ENCODE measurements around the gene SYNM. TPM values are rescaled to one million over a fixed set of nuclear protein-coding genes. Genes with fewer than 3 reads are reported as not detected.
"Not testable (repeated sequence)": the region's sequence is repeated elsewhere in the genome, so short reads cannot be mapped to it uniquely, and the experiment has no call there.

The SYNM gene
- polyA plus RNA-seq, 1 donor: 29.4 TPM

DNA sequence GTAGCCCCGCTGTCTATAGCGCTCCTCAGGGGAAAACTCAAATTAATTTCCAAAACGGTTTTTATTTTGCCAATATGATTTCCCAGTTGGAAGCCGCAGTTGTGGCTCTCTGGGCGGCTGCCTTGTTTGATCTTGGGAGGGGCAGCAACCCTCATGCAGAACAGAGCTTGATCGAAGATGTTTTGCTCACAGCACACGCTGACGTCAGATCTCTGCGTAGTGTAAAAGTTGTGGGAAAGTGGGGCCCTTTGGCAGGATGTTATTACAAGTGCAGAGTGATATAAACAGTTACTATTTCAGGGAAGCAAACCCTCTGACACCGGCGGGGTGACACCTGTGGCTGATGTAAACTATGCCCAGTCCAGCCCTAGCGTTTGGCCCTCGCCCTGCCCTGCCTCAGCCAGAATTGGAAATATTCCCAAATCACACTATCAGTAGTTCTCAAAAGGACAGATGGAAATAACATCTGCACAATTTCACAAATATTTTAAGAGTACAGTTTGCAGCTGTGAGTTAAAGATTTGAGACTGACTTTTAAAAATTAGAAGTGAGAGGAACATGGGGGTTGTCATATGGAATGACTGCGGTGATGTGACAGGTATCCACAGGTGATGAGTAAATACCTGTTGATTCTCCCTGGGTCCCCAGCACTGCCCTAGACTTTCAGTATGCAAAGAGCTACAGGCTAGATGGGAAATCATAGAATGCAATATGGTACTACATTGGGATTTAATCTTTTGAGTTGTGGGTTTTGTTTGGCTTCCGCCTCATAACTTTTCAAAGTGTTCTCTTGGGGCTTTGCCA is 1.7 kb downstream of the SYNM start:
- H3K27me3 ChIP-seq (ENCODE audit: control insufficient read depth, insufficient read depth, low read length): peaks cover 42% of the 10 kb centered on the region
- H3K36me3 ChIP-seq (ENCODE audit: control insufficient read depth, insufficient read depth, low read length): no peaks in the 10 kb centered on the region
- no peaks in the 10 kb centered on the region for H3K9me3 ChIP-seq (ENCODE audit: control insufficient read depth, low read depth, low read length)
- peak overlapping the region; percentile 45 for H3K4me3 ChIP-seq (ENCODE audit: low read length)
- H3K4me1 ChIP-seq (ENCODE audit: control insufficient read depth, insufficient read depth, low read length): no peaks in the 10 kb centered on the region
- H3K27ac ChIP-seq (ENCODE audit: low read length): peak overlapping the region; percentile 42
- DNase-seq: peak; percentile 23 to 39
- WGBS (ENCODE audit: insufficient coverage, low lambda C conversion rate): no CpG with 5 or more reads among the region's 15 CpGs

DNA sequence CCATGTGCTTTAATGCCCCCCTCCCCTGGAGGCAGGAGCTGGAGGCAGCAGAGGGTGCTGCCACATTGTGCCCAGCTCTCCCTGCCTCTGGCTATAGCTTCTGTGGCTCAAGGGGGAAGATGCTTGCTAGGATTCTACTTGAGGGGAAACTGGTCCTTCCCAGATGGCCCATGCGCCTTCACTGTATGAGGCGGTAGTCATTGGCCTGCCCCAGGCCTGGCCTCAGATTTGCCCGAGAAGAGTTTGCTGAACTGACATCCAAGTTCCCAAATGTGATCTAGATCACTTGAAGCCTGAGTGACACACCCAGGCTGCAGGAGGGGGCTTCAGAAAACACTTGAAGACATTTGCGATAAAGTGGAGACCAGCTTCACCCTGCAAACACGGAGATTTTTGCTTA is 4.1 kb downstream of the SYNM start:
- no peak overlapping the region for H3K4me3 ChIP-seq (ENCODE audit: low read length)
- H3K4me1 ChIP-seq (ENCODE audit: control insufficient read depth, insufficient read depth, low read length): no peaks in the 10 kb centered on the region
- peaks cover 29% of the 10 kb centered on the region for H3K27me3 ChIP-seq (ENCODE audit: control insufficient read depth, insufficient read depth, low read length)
- 100% methylated on average over 1 of the region's 5 CpGs for WGBS (ENCODE audit: insufficient coverage, low lambda C conversion rate)
- DNase-seq: no peak
- peaks cover 5% of the 10 kb centered on the region for H3K36me3 ChIP-seq (ENCODE audit: control insufficient read depth, insufficient read depth, low read length)
- no peaks in the 10 kb centered on the region for H3K9me3 ChIP-seq (ENCODE audit: control insufficient read depth, low read depth, low read length)
- no peak overlapping the region for H3K27ac ChIP-seq (ENCODE audit: low read length)

DNA sequence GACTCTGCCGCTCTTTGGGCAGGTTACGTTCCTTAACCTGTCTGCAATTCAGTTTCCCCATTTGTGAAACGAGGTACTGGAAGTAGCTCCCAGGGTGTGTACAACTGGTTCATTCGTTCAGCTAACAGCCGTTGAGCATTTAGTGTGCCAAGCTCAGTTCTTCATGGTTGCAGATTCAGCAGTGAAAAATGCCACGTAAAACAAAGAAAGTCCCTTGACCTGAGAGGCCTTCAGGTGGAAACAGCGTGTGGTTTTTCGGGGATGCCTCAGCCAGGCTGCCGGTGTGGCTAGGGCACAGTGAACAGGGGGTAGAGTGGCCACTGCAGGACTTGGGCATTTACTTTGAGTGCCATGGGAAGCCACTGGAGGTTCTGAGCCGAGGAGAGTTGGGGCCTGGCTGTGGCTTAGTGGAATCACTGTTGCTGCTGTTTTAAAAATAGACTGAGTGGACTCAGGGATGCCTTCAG is 4.7 kb downstream of the SYNM start:
- Histone ChIP-seq H3K9me3 (ENCODE audit: control insufficient read depth, low read depth, low read length) (no peaks in the 10 kb centered on the region), H3K4me3 (ENCODE audit: low read length) (no peak overlapping the region), H3K36me3 (ENCODE audit: control insufficient read depth, insufficient read depth, low read length) (peaks cover 5% of the 10 kb centered on the region), H3K27ac (ENCODE audit: low read length) (no peak overlapping the region), H3K27me3 (ENCODE audit: control insufficient read depth, insufficient read depth, low read length) (peaks cover 29% of the 10 kb centered on the region), H3K4me1 (ENCODE audit: control insufficient read depth, insufficient read depth, low read length) (no peaks in the 10 kb centered on the region)
- no peak for DNase-seq
- no CpG with 5 or more reads among the region's 10 CpGs for WGBS (ENCODE audit: insufficient coverage, low lambda C conversion rate)

DNA sequence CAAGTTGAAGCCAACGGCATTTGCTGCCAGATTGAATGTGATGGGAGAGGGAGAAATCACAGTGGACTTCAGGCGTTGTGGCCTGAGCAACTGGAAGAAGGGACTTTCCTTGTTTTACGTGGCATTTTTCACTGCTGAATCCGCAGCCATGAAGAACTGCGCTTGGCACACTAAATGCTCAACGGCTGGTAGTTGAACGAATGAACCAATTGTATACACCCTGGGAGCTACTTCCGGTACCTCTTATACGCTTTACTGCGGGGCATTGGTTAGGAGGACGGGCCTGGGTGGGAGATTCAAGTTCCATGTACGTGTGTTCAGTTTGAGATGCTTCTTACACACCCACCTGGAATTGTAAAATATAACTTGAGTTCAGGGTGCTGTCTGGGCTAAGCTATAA is 5.2 kb downstream of the SYNM start:
- WGBS (ENCODE audit: insufficient coverage, low lambda C conversion rate): no CpG with 5 or more reads among the region's 12 CpGs
- H3K4me3 ChIP-seq (ENCODE audit: low read length): no peak overlapping the region
- peaks cover 5% of the 10 kb centered on the region for H3K36me3 ChIP-seq (ENCODE audit: control insufficient read depth, insufficient read depth, low read length)
- peaks cover 29% of the 10 kb centered on the region for H3K27me3 ChIP-seq (ENCODE audit: control insufficient read depth, insufficient read depth, low read length)
- no peak overlapping the region for H3K27ac ChIP-seq (ENCODE audit: low read length)
- H3K9me3 ChIP-seq (ENCODE audit: control insufficient read depth, low read depth, low read length): no peaks in the 10 kb centered on the region
- H3K4me1 ChIP-seq (ENCODE audit: control insufficient read depth, insufficient read depth, low read length): no peaks in the 10 kb centered on the region
- no peak for DNase-seq

DNA sequence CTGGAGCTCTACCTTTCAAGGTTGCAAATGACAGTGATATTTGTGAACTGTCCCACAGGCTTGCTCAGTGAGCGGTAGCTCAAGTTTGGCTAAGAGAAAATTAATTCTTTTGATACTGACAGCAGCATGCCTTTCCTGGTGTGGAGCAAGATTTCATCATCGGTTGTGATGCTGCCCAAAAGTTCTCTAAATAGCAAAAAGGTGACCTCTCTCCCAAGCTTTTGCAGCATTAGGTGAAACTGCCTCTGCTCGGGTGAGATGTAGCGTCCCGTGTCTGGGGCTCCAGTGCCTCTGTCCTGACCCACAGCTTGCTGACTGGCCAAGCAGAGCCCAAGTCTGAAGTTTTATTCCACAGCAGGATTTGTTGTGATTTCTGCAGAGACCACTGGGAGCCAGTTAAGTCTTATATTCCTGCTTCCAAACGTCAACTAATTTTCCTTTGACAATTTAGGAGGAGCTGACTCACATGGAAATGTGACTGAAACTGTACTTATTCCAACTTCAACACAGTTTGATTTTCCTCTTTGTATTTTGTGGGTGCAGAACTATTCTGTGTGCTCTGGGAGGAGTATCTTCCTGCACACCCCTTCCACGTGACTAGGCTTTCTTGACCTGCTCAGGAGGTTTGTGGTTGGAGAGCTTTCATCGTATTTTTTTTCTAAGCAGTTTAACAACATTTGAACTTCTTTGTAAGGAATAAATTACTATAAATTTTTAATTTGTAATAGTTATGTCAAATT is 5.9 kb downstream of the SYNM start:
- no peak overlapping the region for H3K27ac ChIP-seq (ENCODE audit: low read length)

DNA sequence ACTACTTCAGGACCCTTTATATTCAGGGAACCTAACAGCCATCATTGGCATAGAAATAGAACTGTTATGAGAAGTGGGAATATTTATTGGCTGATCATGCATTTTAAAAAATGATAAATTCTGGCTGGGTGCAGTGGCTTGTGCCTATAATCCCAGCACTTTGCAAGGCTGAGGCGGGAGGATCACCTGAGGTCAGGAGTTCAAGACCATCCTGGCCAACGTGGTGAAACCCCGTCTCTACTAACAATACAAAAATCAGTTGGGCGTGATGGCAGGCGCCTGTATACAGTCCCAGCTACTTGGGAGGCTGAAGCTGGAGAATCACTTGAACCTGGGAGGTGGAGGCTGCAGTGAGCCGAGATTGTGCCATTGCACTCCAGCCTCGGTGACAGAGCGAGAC is 6.8 kb downstream of the SYNM start:
- H3K4me1 ChIP-seq (ENCODE audit: control insufficient read depth, insufficient read depth, low read length); H3K9me3 ChIP-seq (ENCODE audit: control insufficient read depth, low read depth, low read length); DNase-seq; H3K36me3 ChIP-seq (ENCODE audit: control insufficient read depth, insufficient read depth, low read length); H3K4me3 ChIP-seq (ENCODE audit: low read length); H3K27ac ChIP-seq (ENCODE audit: low read length): not testable (repeated sequence)
- peaks cover 18% of the 10 kb centered on the region for H3K27me3 ChIP-seq (ENCODE audit: control insufficient read depth, insufficient read depth, low read length)
- WGBS (ENCODE audit: insufficient coverage, low lambda C conversion rate): no CpG with 5 or more reads among the region's 8 CpGs

More for the DNA sequence above, 5.9 kb downstream of the SYNM start:
- H3K4me3 ChIP-seq (ENCODE audit: low read length): no peak overlapping the region
- peaks cover 5% of the 10 kb centered on the region for H3K36me3 ChIP-seq (ENCODE audit: control insufficient read depth, insufficient read depth, low read length)
- no peaks in the 10 kb centered on the region for H3K9me3 ChIP-seq (ENCODE audit: control insufficient read depth, low read depth, low read length)
- H3K4me1 ChIP-seq (ENCODE audit: control insufficient read depth, insufficient read depth, low read length): no peaks in the 10 kb centered on the region
- WGBS (ENCODE audit: insufficient coverage, low lambda C conversion rate): no CpG with 5 or more reads among the region's 8 CpGs
- peaks cover 27% of the 10 kb centered on the region for H3K27me3 ChIP-seq (ENCODE audit: control insufficient read depth, insufficient read depth, low read length)
- DNase-seq: no peak

DNA sequence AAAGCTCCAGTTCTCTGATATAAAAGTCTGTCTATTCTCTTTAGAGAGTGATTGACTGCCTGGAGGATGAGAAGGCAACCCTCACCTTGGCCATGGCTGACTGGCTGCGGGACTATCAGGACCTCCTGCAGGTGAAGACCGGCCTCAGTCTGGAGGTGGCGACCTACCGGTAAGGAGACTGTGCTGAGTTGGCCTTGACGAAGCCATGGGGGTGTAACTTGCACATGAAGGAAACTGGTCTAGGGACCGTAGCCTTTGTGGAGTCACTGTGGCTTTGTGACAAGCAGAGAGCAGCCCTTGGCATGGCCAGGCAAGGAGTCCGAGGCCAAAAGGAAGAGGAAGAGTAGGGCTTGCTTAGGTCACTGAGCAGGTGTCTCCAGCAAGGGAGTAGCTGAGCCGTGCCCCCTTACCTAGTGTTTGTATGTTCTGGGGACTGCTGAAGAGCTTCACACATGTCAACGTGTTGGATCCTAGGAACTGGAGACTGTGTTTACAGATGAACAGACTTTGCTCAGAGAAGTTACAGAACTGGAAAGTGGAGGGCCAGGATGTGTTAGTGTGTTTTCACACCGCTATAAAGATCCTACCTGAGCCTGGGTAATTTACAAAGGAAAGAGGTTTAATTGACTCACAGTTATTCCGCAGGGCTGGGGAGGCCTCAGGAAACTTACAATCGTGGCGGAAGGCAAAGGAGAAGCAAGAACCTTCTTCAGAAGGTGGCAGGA is 8.8 kb downstream of the SYNM start:
- peaks cover 7% of the 10 kb centered on the region for H3K36me3 ChIP-seq (ENCODE audit: control insufficient read depth, insufficient read depth, low read length)
- H3K4me1 ChIP-seq (ENCODE audit: control insufficient read depth, insufficient read depth, low read length): no peaks in the 10 kb centered on the region
- no peak for DNase-seq
- WGBS (ENCODE audit: insufficient coverage, low lambda C conversion rate): no CpG with 5 or more reads among the region's 13 CpGs
- H3K9me3 ChIP-seq (ENCODE audit: control insufficient read depth, low read depth, low read length): no peaks in the 10 kb centered on the region
- no peak overlapping the region for H3K27ac ChIP-seq (ENCODE audit: low read length)
- H3K27me3 ChIP-seq (ENCODE audit: control insufficient read depth, insufficient read depth, low read length): peaks cover 7% of the 10 kb centered on the region
- no peak overlapping the region for H3K4me3 ChIP-seq (ENCODE audit: low read length)

DNA sequence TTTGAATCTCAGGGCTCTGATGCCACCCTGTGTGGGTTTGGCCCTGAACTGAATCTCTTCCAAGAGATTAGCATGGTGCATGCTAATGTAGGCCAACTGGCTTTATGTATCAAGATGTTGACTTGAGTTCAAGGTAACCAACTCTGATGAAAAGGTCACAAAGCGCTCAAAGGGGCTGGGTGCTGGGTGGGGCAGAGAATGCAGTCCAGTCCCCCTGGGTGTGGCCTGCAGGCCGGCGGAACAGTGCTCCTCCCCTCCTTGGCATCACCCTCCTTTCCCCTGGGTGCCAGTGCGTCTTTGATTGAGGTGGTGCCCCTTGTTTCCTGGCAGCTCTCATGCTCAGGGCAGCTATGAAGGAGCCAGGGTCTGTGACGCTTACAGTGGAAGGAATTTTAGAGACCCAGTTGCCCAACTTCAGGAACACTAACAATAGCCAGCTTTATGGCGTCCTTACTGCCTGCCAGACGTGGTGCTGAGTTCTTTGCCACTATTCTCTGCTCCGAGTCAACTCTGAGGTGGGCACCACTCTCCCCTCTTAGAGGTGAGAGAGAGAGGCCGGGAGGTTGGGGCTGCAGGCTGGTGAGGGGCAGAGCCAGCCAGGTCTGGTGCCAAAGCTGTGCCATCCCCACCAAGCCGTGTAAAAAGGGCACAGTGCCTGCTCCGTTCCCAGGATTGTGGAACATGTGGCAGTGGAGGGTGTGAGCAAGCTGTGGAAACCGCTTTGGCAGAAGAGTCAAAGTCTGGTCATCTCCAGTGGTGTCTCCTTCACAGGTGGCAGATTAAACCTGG is 9.8 kb downstream of the SYNM start:
- H3K9me3 ChIP-seq (ENCODE audit: control insufficient read depth, low read depth, low read length): no peaks in the 10 kb centered on the region
- 40% methylated on average over 1 of the region's 12 CpGs for WGBS (ENCODE audit: insufficient coverage, low lambda C conversion rate)
- H3K27ac ChIP-seq (ENCODE audit: low read length): no peak overlapping the region
- H3K4me3 ChIP-seq (ENCODE audit: low read length): no peak overlapping the region
- no peaks in the 10 kb centered on the region for H3K4me1 ChIP-seq (ENCODE audit: control insufficient read depth, insufficient read depth, low read length)
- no peaks in the 10 kb centered on the region for H3K27me3 ChIP-seq (ENCODE audit: control insufficient read depth, insufficient read depth, low read length)
- no peak for DNase-seq
- peaks cover 7% of the 10 kb centered on the region for H3K36me3 ChIP-seq (ENCODE audit: control insufficient read depth, insufficient read depth, low read length)

DNA sequence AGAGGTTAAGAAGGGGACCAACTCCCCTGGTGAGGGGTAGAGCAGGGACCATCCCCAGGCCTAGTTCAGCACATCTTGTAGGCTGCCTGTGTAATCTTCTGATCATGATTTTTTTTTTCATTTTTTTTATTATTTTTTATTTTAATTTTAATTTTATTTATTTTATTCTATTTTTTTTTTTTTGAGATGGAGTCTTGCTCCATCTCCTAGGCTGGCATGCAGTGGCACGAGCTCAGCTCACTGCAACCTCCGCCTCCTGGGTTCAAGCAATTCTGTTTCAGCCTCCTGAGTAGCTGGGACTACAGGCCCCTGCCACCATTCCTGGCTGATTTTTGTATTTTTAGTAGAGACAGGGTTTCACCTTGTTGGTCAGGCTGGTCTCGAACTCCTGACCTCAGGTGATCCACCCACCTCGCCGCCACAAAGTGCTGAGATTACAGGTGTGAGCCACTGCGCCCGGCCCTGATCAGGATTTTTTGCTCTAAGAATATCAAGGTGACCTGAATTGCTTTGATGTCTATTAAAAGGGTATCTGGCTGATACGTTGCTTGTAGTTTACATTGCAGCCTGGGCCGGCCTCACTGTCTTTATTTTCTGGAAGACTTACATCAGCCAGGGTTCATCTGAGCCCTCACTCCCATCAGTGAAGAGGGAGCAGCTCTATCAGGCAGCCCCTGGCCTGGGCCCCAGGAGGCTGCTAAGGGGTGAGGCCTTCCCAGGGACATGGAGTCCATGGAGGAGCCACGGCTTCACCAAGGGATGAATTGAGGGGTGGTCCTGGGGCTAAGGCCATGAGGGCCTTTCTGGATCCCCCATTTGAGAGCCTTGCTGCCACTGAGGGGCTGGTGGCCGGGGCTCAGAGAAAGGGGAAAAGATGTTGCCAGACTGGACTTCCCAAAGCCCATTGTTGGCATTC is 10.7 kb downstream of the SYNM start:
- Histone ChIP-seq H3K4me3 (ENCODE audit: low read length) (no peak overlapping the region), H3K27ac (ENCODE audit: low read length) (no peak overlapping the region), H3K36me3 (ENCODE audit: control insufficient read depth, insufficient read depth, low read length) (peaks cover 7% of the 10 kb centered on the region), H3K27me3 (ENCODE audit: control insufficient read depth, insufficient read depth, low read length) (no peaks in the 10 kb centered on the region), H3K9me3 (ENCODE audit: control insufficient read depth, low read depth, low read length) (no peaks in the 10 kb centered on the region), H3K4me1 (ENCODE audit: control insufficient read depth, insufficient read depth, low read length) (no peaks in the 10 kb centered on the region)
- no peak for DNase-seq
- WGBS (ENCODE audit: insufficient coverage, low lambda C conversion rate): no CpG with 5 or more reads among the region's 11 CpGs
